HG03521 (cell line): ENCODE results near the gene ASTN2.
A peak's percentile ranks its signal among the peaks of the same experiment; 100 is the strongest.

ENCODE experiments used
- ATAC-seq: cut with Tn5 transposase; IDR thresholded peaks from one replicate; pipeline ENCODE4 v1.9.1; 2021; ENCODE audit warnings: mild to moderate bottlenecking, moderate library complexity; ENCODE audit not compliant: unreplicated experiment

ASTN2 gene

DNA sequence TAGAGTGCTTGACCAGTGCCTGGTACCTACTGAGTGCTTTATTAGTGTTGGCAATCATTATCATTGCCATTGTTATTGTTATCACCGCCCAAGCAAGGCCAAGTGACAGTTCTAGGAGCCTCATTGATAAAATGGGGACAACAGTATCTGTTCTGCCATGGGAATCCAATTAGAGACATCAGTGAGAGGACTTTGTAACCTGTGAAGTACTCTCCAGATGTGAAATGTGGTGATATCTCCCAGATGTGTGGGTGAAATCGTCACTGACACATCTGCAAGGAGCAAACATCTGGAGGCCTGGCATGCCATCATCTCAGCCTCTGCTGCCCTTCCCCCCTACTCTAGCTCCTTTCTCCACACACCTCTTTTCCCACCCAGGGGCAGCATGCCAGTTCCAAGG is 1000.5 kb downstream of the ASTN2 start:
- no peak for ATAC-seq

DNA sequence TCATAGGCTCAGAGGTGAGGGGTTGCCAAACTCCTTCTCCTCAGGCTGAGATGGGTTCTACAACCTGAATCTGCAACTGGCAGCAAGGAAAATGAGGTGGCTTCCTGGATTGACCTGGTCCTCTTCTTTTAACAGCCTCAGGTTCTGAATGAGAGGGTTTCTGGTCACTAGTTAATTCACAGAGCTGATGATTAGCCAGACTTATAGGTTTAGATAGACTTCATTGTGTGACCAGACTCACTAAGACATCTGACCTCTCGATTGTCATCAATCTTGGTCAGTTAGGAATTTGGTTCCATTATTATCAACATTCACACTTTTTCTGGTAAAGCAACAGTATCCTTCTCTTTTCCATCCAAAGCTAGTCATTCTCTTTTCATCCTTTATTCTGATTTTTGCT is 1003.4 kb downstream of the ASTN2 start:
- no peak for ATAC-seq

DNA sequence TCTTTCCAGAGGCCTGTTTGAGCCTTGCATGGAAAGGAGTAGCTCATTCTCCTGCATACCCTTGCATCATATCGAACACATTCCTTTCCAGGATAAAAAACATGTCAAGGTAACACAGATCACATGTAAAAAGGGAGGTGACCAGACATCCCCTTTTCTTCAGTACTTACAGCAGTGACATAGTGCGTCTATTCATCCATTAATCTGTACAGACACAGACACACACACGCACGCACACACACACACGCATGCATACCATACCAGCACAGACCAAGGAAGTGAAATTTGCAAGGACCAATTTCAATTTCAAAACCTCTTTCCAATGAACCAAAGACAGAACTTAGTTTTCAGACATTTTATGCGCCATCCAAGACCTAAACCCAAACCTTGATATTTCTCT is 1005.2 kb downstream of the ASTN2 start:
- ATAC-seq, result no peak

GRCh38 chr9:116409129-116409528 is 1005.7 kb downstream of the ASTN2 start:
- no peak for ATAC-seq

DNA sequence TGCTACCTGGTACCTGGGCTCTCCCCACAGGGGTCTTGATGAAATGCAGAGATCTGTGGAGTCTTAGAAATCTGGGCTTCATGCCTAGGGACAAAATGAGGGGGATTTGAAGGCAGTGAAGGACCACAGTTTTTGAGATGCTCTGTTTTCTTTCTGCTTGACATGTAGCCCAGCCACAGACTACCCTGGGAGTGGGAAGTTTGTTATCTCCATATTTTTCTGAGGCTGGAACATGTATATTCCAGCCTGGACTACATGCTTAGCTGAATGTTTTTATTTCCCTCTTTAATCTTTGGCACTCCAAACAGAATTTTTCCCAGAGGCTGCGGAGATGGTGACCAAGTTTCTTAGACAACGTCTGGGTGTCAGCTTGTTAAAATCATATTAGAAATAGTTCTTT is 1008.4 kb downstream of the ASTN2 start:
- no peak for ATAC-seq

DNA sequence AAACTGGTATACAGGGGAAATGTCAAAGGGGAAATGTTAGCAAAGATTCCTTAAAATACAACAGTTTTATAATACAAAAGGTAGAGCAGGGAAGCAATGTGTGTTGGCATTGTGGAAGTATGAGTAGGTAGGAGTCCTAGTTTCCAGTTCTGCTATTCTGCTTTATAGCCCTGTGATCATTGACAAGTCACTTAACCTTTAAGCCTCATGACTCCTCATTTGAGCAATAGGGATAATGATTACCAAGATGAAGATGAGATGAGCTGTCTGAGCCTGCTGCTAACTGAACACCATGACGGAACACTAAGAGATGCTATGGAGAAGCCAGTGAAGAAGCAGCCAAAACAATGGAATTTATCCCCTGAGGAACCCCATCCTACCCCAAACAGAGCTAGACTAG is 1009.5 kb downstream of the ASTN2 start:
- ATAC-seq, result no peak

DNA sequence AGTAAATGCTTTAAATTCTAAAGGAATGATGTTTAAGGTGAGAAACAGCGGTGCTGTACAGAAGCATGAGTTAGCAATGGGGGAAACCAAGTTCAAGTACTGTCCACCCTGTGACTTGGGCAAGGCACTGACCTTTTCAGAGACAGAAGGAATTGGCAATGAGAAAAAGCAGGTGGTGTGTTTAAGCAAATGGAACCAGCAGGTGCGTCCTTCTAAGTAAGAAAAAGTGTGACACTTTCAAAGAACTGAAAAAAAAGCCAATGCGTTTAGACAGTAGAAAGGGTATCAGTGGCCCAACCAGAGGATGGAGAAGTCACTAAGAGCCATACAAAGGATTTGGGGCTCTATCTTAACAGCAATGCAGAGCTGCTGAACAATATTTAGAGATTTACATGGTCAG is 1010.6 kb downstream of the ASTN2 start:
- no peak for ATAC-seq

DNA sequence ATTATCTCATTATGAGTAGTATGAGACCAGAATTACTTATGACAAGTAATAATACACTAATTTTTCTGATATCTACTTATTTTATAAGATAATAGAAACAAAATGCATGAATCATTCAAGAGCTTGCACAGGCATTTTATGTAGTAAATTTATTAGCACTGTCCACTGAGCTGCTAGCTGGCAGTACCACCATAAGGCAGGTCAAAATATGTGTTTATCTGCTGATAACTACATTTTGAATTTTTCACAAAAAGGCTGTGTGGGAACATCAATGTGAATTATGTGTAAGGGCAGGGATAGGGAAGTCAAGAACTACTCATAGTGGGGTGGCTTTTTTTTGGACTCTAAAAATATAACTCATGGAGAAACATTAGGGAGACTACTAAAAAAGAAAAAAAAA is 1011.7 kb downstream of the ASTN2 start:
- no peak for ATAC-seq

DNA sequence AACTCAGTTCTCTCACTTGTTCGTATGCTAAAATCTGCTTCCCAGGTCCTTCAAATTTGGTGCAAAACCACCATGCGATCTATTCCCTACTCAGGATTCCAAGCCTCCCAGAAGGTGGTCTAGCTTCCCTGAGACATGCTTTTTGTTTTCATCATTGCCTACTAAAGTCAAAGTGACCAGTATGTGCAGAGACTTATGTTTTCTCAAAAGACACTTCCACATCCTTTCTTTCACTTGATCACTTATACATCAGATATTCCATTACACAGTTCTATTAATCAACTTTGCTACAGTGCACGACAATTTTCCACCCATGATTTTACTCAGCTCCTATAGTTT is 1019.2 kb downstream of the ASTN2 start:
- ATAC-seq, result no peak

DNA sequence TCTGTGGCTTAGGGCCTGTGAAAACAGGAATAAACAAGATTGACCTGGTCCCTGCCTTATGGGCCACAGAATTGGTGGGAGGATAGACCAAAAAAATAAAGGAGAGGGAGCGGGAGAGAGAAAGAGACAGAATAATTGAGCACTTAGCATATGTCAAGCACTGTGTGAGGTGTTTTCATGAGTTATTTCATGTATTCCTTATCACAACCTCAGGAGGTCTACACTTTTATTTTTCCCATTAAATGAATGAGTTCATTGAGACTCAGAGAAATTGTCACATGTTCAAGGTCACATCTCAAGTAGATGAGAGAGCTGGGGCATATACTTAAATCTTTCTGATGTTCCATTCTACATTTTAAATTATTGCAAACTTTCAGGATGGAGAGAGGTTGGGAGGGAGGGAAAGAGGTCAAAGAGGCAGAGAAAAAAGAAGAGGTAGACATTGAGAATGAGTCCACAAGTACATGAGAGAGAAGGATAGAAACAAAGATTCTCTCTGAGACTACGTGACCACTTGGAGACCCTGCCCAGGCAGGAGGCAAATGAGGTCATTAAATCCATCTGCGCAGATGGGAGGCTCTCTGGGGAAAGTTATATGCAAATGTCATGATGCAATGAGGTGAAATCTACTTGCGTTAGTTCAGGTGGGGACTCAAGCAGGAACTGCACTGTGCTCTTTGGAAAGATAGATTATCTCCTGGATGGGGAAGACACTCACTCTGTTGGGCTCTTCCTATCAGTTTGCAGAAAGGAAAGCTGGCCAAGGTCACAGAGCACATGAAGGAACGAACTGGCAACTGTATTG is 1019.8 kb downstream of the ASTN2 start:
- ATAC-seq, result no peak

DNA sequence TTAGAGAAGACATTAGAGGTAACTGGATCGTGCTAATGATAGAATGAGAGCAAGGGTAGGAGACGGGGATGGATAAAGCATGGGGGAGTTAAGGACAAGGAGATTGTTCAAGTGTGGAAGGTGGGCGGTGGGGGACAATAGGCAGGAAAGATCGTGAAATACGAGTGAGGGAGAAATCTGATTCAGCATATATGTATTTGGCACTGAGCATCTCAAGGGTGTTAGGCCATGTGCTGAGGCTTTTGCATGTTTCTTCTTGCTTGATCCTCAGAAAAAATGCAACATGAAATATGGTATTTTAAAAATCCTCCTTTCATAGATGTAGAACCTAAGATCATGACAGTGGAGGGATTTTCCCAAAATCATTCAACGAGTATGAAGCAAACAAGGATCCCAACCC is 1020.8 kb downstream of the ASTN2 start:
- no peak for ATAC-seq

- ATAC-seq, result no peak
Measured at GRCh38 chr9:116393198-116393597, 1021.7 kb downstream of the ASTN2 start.

DNA sequence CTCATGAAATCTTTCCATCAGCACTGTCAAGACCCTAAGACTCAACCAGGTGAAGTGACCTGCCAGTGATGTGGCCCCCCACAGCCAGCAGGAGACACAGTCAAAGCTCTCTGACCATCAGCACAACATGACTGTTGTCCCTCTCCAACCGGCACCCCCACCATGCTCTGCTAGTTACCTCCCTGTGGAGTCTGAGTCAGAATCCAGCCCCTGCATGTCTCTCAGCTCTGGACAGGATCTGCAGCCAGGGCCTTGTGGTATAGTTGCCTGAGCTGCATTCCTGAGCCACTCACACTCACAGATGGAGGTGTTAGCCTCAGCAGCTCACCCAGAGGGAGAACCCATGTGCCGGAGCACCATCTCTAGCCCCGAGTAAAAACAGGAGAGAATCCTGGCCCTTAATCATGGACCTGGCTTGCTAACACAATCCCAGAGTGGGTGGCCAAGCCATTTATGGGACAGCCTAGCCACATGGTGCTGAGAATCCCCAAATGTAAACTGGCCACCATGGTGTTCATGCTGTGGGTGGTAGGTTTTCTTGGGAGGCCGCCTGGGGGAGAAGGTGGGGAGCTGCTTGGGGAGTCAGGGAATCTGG is 1023.5 kb downstream of the ASTN2 start:
- no peak for ATAC-seq

DNA sequence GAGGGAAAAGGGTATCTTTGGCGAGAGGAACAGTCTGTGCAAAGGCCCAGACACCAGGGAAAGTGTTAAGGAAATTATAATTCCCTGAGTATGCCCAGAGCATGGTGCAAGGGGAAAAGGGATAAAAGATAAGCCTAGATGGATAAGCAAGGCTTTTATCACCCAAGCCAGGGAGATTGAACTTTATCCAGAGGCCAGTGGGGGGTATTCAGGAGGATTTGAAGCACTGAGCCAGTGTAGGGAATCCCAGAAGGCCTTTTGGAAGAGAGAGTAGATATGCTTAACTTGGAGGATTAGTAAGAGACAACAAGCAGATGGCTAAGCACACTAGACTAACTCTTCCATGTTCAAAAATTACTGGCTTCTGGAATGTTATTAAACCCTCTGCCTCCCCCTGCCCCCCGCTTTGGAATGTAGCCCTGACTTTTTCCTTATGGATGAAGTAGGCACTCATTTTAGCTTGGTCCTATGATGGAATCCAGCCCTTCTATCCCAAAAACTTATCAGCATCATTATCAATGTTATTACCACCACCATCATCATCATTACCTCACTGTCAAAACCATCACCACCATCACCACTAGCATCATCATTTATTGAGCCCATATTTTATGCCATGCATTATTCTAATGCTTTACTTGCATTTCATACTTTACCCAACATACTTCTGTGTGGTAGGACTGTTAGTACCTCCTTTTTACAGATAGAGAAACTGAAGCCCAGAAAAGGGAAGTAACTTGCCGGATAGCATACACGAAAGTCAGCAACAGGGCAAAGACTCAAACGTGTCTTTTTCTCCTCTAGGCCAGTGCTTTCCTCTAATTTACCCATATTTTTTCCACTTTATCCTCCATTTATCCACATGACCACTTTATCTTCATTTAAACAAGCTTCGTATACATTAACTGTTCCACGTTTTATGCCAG is 1024.3 kb downstream of the ASTN2 start:
- ATAC-seq, result peak; percentile 72

DNA sequence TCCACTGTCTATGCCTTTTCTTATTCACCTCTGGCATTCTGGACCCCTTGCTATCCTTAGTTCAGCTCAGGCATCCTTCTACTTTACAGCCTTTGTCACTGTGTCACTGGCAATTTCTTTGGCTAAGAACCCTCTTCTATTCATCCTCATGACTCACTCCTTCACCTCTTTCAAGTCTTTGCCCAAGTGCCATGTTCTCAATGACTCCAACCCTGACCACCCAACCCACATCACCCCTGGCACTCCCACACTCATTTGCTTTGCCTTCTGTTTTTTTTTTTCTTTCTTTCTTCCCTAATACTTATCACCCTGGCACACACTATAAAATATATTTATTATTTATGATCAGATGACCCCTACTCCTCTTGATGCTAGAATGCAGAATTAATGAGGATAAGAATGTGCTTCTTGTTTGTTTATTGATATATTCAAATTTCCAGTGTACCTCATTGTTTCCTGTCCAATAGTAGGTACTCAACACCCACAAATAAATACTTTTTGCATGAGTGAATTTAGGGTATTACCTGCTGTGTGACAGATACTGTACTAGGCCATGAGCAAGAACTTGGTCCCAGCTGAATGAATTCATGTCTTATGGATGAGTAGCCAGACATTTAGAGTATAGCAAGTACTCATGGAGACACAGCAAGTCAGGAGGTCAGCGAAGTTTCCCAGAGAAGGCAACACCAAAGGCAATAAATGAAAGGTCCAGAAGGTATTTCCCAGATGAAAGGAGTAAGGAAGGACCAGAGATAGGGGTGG is 1025.1 kb downstream of the ASTN2 start:
- no peak for ATAC-seq

- peak; percentile 53 for ATAC-seq
Measured at GRCh38 chr9:116387934-116388698, 1026.7 kb downstream of the ASTN2 start.

- ATAC-seq, result no peak
Measured at GRCh38 chr9:116383936-116384335, 1030.9 kb downstream of the ASTN2 start.

- ATAC-seq, result no peak
Measured at GRCh38 chr9:116383133-116383532, 1031.7 kb downstream of the ASTN2 start.

DNA sequence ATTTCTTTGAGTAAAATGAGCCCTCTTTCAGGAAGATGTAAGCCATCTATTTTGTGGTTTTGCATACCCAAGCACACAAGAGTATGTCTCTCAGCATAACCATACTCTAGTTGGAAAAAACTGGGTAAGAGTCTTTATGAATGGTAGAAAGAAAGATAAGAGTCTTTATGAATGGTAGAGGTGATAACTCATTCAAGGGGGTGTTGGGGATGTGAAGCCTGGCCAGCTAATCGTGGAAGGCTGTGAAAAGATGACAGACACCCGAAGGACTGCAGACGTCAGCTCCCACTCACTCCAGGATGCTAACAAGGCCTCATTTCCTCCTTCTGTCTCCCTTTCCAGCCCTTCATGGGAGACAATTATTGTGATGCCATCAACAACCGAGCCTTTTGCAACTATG is 1032.8 kb downstream of the ASTN2 start:
- ATAC-seq, result no peak

- no peak for ATAC-seq
Measured at GRCh38 chr9:116381350-116381749, 1033.5 kb downstream of the ASTN2 start.
